Stomach (tissue), 9 donors: ENCODE results near the gene ZNF554. TPM values are rescaled to one million over a fixed set of nuclear protein-coding genes. Genes with fewer than 3 reads are reported as not detected.

Experiments used
- DNase-seq, 2 donors: peaks; one replicate each; pipeline versions ENCODE4 v3.0.0 to v3.0.0-alpha.2; 2013 to 2019
- H3K27ac ChIP-seq, 5 donors: fragments of 200-600 bp in 4 of 5; sonication (generic) in 4 of 5; one replicate each; pipeline ENCODE4 v1.5.1; 2013 to 2019; ENCODE audit warnings: mild to moderate bottlenecking in 1 of 5, moderate library complexity in 1 of 5
- H3K27me3 ChIP-seq, 3 donors: fragments of 200-600 bp; sonication (generic); one replicate each; pipeline ENCODE4 v1.5.1; 2017 to 2019; ENCODE audit warnings: mixed run types in 1 of 3
- H3K36me3 ChIP-seq, 4 donors: fragments of 200-600 bp; sonication (generic); 1 replicate in 3 of 4; 2 replicates in 1 of 4; pipeline ENCODE4 v1.5.1; 2016 to 2019
- H3K4me1 ChIP-seq, 4 donors: fragments of 200-600 bp; sonication (generic); one replicate each; pipeline ENCODE4 v1.5.1; 2016 to 2019
- H3K4me3 ChIP-seq, 4 donors: fragments of 200-600 bp; sonication (generic) in 3 of 4; one replicate each; pipeline ENCODE4 v1.5.1; 2016 to 2019; ENCODE audit warnings: mild to moderate bottlenecking in 1 of 4
- H3K9me3 ChIP-seq, 4 donors: fragments of 200-600 bp; sonication (generic); one replicate each; pipeline ENCODE4 v1.5.1; 2016 to 2019
- EP300 ChIP-seq: sonication (generic); formaldehyde crosslinking; IDR thresholded peaks from one replicate; pipeline ENCODE4 v1.6.1; 2017; ENCODE audit warnings: antibody characterized with exemption
- POLR2A ChIP-seq, 4 donors: fragments of 450-650 bp; IDR thresholded peaks; one replicate each; pipeline ENCODE4 v1.6.1; 2016; ENCODE audit warnings: antibody characterized with exemption in 4 of 4, control low read depth in 2 of 4, mild to moderate bottlenecking in 1 of 4, moderate library complexity in 1 of 4
- POLR2AphosphoS5 ChIP-seq, 3 donors: sonication (generic); formaldehyde crosslinking; IDR thresholded peaks; one replicate each; pipeline ENCODE4 v1.6.1; 2016; ENCODE audit warnings: antibody characterized with exemption in 3 of 3
- WGBS, 5 donors: extraction: QIAGEN DNeasy Blood & Tissue Kit in 3 of 5; methylation state at CpG; one replicate each; pipeline versions ENCODE4 v1.1.5 to v1.1.7; 2013 to 2018; 5-methylcytosine and 5-hydroxymethylcytosine counted together
- intact Hi-C: fragments of 100-400 bp; cut with DNase I; formaldehyde crosslinking; loops from one replicate; pipeline ENCODE4 v1.15.1; 2023; ENCODE audit warnings: low total_unique reads
- polyA plus RNA-seq, 3 donors: library from polyadenylated mRNA; stranded (reverse); fragments of 200-250 nt; gene quantifications; one replicate each; pipeline ENCODE4 v1.2.3, GENCODE V29; 2013
- total RNA-seq, 5 donors: library from RNA; depleted of rRNA; stranded (reverse); fragments of >200 nt; gene quantifications; one replicate each; pipeline versions ENCODE4 v1.1.0 to v1.2.3, GENCODE V29; 2014 to 2016
- TF ChIP-seq, protein P1 (sequence below), 7 experiments: fragments of 450-650 bp in 4 of 7; fragments of 200-600 bp in 3 of 7; sonication (generic) in 3 of 7; IDR thresholded peaks; one replicate each; pipeline ENCODE4 v1.5.1; 2016 to 2019; ENCODE audit warnings: antibody characterized with exemption in 7 of 7, control low read depth in 2 of 7, mild to moderate bottlenecking in 1 of 7
- donor health status: healthy with polysubstance abuse.
- donor health status: Bipolar disorder and iron deficiency.
- donor health status: healthy.

The ZNF554 gene
- total and polyA plus RNA-seq, 8 donors, result 0.58 to 21.4 (median 3.1) TPM

DNA sequence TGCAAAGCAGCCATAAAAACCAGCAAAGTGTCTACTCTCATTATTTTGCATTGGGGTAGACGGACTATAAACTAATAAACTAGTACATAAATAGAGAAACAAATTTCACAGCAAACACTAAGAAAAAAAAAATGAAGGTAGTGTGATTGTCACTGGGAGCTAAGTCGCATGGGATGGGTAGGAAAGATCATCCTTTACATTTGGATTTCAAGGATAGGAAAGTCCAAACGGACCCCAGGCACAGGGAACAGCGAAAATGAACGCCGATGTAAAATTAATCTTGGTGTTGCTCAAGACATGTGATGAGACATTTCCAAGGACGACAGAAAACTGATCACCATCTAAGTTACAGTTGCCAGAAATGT lies 35.9 kb upstream of the ZNF554 start:
- Histone ChIP-seq H3K27ac (peak overlapping the region in 4 of 5 donors; percentile 66 to 96 (median 94)), H3K4me1 (peaks cover 31 to 74% (median 60%) of the 10 kb centered on the region in 4 donors), H3K9me3 (no peaks in the 10 kb centered on the region), H3K4me3 (peak overlapping the region in 3 of 4 donors; percentile 82 to 98 (median 87)), H3K27me3 (no peaks in the 10 kb centered on the region), H3K36me3 (peaks cover 0 to 20% (median 9%) of the 10 kb centered on the region in 4 donors)
- TF ChIP-seq POLR2A (IDR thresholded peaks at IDR 0.05) (no peak), EP300 (no peak), POLR2AphosphoS5 (IDR thresholded peaks at IDR 0.05) (no peak)
- TF ChIP-seq, protein P1, sequence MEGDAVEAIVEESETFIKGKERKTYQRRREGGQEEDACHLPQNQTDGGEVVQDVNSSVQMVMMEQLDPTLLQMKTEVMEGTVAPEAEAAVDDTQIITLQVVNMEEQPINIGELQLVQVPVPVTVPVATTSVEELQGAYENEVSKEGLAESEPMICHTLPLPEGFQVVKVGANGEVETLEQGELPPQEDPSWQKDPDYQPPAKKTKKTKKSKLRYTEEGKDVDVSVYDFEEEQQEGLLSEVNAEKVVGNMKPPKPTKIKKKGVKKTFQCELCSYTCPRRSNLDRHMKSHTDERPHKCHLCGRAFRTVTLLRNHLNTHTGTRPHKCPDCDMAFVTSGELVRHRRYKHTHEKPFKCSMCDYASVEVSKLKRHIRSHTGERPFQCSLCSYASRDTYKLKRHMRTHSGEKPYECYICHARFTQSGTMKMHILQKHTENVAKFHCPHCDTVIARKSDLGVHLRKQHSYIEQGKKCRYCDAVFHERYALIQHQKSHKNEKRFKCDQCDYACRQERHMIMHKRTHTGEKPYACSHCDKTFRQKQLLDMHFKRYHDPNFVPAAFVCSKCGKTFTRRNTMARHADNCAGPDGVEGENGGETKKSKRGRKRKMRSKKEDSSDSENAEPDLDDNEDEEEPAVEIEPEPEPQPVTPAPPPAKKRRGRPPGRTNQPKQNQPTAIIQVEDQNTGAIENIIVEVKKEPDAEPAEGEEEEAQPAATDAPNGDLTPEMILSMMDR (IDR thresholded peaks at IDR 0.05), result no peak
- no peak for DNase-seq
- intact Hi-C loops, result no loop called here
- 74 to 82% (median 76%) methylated on average over 7 of the region's 7 CpGs for WGBS, 5 donors

DNA sequence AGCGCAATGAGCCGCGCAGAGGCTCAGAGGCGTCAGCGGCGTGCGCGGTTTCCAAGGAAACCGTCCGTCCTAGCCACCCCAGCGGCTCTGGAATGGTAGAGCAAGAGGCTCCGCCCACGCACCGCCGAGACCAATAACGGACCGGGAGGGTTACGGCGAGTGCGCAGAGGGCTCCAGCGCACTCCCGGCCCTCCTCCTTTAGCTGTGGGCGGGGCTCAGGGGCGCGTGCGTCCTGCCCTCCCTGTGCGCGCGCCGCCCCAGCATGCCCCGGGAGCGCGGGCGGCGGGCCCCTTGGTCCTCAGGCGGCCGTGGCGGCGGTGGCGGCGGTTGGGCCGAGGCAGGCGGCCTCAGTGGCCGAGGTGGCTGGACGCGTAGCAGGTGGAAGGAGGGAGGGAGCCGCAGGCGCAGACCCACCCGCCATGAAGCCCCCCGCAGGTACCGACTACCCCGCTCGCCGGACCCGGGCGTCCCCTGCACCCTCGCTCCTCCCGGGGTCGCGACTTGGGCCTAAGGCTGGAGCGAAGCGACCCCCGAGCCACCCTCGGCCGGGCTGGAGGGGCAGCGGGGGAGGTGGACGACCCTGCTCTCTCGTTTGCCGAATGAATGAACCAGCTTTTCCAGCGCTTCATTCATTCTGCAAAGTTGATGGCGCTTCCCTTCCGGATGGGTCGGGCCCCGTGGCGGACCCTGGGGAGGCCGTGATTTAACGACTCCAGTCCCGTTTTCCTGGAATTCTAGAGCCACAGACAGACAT lies 34.2 kb upstream of the ZNF554 start, which contains the start of gene THOP1:
THOP1 (plus strand) TSS at position 260 of the 754 bp plus-strand sequence; CDS start at position 420, 160 bp downstream.
- TF ChIP-seq POLR2AphosphoS5 (IDR thresholded peaks at IDR 0.05) (peak; percentile 66 to 89 (median 73)), EP300 (no peak)
- TF ChIP-seq, protein P1 (IDR thresholded peaks at IDR 0.05), result no peak
- DNase-seq, result peak; percentile 98 to 100
- Histone ChIP-seq H3K36me3 (peaks cover 0 to 16% (median 4%) of the 10 kb centered on the region in 4 donors), H3K27ac (peak within 1 kb of the TSS; percentile 16 to 96 (median 79)), H3K9me3 (no peaks in the 10 kb centered on the region), H3K27me3 (no peaks in the 10 kb centered on the region), H3K4me3 (peak within 1 kb of the TSS; percentile 93 to 99 (median 96)), H3K4me1 (peaks cover 31 to 58% (median 52%) of the 10 kb centered on the region in 4 donors)
- intact Hi-C loops, result no loop called here
- WGBS, 5 donors, result 0 to 1% (median 1%) methylated on average over 23 to 78 of the region's 78 CpGs

- intact Hi-C loops, result no loop called here
- TF ChIP-seq POLR2A (IDR thresholded peaks at IDR 0.05), result no peak
- TF ChIP-seq, protein P1 (IDR thresholded peaks at IDR 0.05), result no peak
- no peak for TF ChIP-seq EP300
- TF ChIP-seq POLR2AphosphoS5 (IDR thresholded peaks at IDR 0.05), result no peak
- Histone ChIP-seq H3K27ac (no peak overlapping the region), H3K4me3 (no peak overlapping the region), H3K9me3 (no peaks in the 10 kb centered on the region), H3K4me1 (peaks cover 19 to 41% (median 36%) of the 10 kb centered on the region in 4 donors), H3K27me3 (no peaks in the 10 kb centered on the region), H3K36me3 (peaks cover 3 to 33% (median 21%) of the 10 kb centered on the region in 4 donors)
- DNase-seq, result no peak
- WGBS, 5 donors, result 80 to 92% (median 83%) methylated on average over 8 of the region's 8 CpGs
Measured at GRCh38 chr19:2787115-2787514, 32.6 kb upstream of the ZNF554 start.

GRCh38 chr19:2788237-2788636 lies 31.4 kb upstream of the ZNF554 start:
- Histone ChIP-seq H3K9me3 (no peaks in the 10 kb centered on the region), H3K4me1 (peaks cover 14 to 36% (median 31%) of the 10 kb centered on the region in 4 donors), H3K27ac (no peak overlapping the region), H3K27me3 (no peaks in the 10 kb centered on the region), H3K4me3 (no peak overlapping the region), H3K36me3 (peaks cover 3 to 44% (median 31%) of the 10 kb centered on the region in 4 donors)
- intact Hi-C loops, result no loop called here
- 86 to 98% (median 87%) methylated on average over 5 of the region's 5 CpGs for WGBS, 5 donors
- no peak for DNase-seq
- no peak for TF ChIP-seq POLR2AphosphoS5 (IDR thresholded peaks at IDR 0.05)
- TF ChIP-seq, protein P1 (IDR thresholded peaks at IDR 0.05), result no peak
- TF ChIP-seq EP300, result no peak
- no peak for TF ChIP-seq POLR2A (IDR thresholded peaks at IDR 0.05)
